Thoracic aorta (tissue), 2 donors: ENCODE results near the gene PAFAH2. TPM values are rescaled to one million over a fixed set of nuclear protein-coding genes. Genes with fewer than 3 reads are reported as not detected.

Source experiments
- ATAC-seq: fragments of 150-250 bp; one replicate; pipeline ENCODE4 v1.8.0; 2017; ENCODE audit warnings: low read depth; ENCODE audit not compliant: insufficient number of reproducible peaks, low FRiP score
- DNase-seq: peaks from one replicate; pipeline ENCODE4 v3.0.0-alpha.2; 2020; ENCODE audit warnings: low spot score
- H3K27ac ChIP-seq, 2 donors: fragments of 200-600 bp; sonication (generic); 1 replicate in 1 of 2; 2 replicates in 1 of 2; pipeline ENCODE4 v1.5.1; 2016; ENCODE audit warnings: mild to moderate bottlenecking in 2 of 2, moderate library complexity in 2 of 2
- H3K27me3 ChIP-seq: fragments of 200-600 bp; sonication (generic); replicated peaks from 2 replicates; pipeline ENCODE4 v1.6.0; 2016; ENCODE audit warnings: mild to moderate bottlenecking; ENCODE audit not compliant: insufficient read depth
- H3K36me3 ChIP-seq: fragments of 200-600 bp; sonication (generic); one replicate; pipeline ENCODE4 v1.5.1; 2016
- H3K4me1 ChIP-seq, 2 donors: fragments of 200-600 bp; sonication (generic); 1 replicate in 1 of 2; 2 replicates in 1 of 2; pipeline versions ENCODE4 v1.5.1 to v1.6.0; 2016; ENCODE audit warnings: low read depth in 2 of 2, mild to moderate bottlenecking in 1 of 2; ENCODE audit not compliant: control insufficient read depth in 1 of 2
- H3K4me3 ChIP-seq: fragments of 200-600 bp; sonication (generic); 2 replicates; pipeline ENCODE4 v1.5.1; 2016; ENCODE audit warnings: mild to moderate bottlenecking
- H3K9me3 ChIP-seq: fragments of 200-600 bp; sonication (generic); 2 replicates; pipeline ENCODE4 v1.5.1; 2016
- CTCF ChIP-seq: fragments of 200-600 bp; sonication (generic); IDR thresholded peaks from one replicate; pipeline ENCODE4 v1.5.1; 2019; ENCODE audit warnings: antibody characterized with exemption
- total RNA-seq, 2 donors: library from RNA; depleted of rRNA; stranded (reverse); fragments of >200 nt; gene quantifications; one replicate each; pipeline versions ENCODE4 v1.1.0 to v1.2.3, GENCODE V29; 2016

Gene PAFAH2
- total RNA-seq, 2 donors from 2014 or later = 3.6 to 6.9 TPM

GRCh38 chr1:25978403-25978802 lies 19.5 kb downstream of the PAFAH2 start:
- no peak for DNase-seq
- TF ChIP-seq CTCF = no peak
- no peaks in the 10 kb centered on the region for H3K4me1 ChIP-seq
- no peak overlapping the region for H3K27ac ChIP-seq
- no peaks in the 10 kb centered on the region for H3K27me3 ChIP-seq
- H3K4me3 ChIP-seq = no peak overlapping the region
- H3K36me3 ChIP-seq = peaks cover 20% of the 10 kb centered on the region
- ATAC-seq = no peak
- H3K9me3 ChIP-seq = no peaks in the 10 kb centered on the region

GRCh38 chr1:25977801-25978200 lies 20.1 kb downstream of the PAFAH2 start:
- no peak for TF ChIP-seq CTCF
- H3K36me3 ChIP-seq = peaks cover 16% of the 10 kb centered on the region
- ATAC-seq = no peak

DNA sequence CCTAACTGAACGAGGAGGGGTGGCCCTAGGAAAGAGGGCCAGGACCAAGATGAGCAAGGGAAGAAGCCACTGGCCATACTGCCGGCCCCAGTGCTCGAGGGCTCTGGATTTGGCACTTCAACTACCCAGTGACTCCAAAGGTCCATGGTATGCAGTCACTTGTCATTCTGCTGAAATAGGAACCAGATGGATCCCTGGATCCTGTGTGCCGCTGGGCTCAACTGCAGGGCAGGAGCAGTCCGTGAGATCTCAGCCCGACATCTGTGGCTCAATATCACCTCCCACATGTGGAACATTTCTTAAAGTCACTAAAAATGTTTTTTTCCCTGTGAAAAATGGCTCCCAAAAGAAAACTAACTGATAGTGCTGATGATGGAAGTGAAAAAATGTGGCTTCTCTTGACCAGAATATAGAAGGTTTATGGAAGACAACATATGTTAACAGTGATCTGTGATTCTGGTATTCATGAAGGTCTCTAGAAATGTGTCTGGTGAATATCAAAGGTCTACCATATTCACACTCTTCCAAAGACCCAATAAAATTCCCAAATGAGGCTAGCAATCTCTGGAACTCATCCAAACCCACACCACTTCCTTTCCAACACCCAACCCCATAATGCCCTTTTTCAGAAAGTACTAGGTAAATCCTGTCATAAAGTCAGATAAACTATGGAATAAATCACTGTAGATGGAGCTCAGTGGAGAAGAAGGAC lies 24.1 kb downstream of the PAFAH2 start:
- no peak for DNase-seq
- H3K4me3 ChIP-seq = no peak overlapping the region
- no peaks in the 10 kb centered on the region for H3K9me3 ChIP-seq
- no peaks in the 10 kb centered on the region for H3K27me3 ChIP-seq
- TF ChIP-seq CTCF = no peak
- peaks cover 12% of the 10 kb centered on the region for H3K36me3 ChIP-seq
- no peaks in the 10 kb centered on the region for H3K4me1 ChIP-seq
- no peak overlapping the region for H3K27ac ChIP-seq
- ATAC-seq = no peak

More at GRCh38 chr1:25977801-25978200, 20.1 kb downstream of the PAFAH2 start:
- Histone ChIP-seq H3K9me3 (no peaks in the 10 kb centered on the region), H3K4me1 (no peaks in the 10 kb centered on the region), H3K27ac (no peak overlapping the region), H3K27me3 (no peaks in the 10 kb centered on the region), H3K4me3 (no peak overlapping the region)
- DNase-seq = no peak

GRCh38 chr1:25971811-25972180 lies 26.1 kb downstream of the PAFAH2 start:
- Histone ChIP-seq H3K36me3 (peaks cover 16% of the 10 kb centered on the region), H3K4me1 (no peaks in the 10 kb centered on the region), H3K27ac (no peak overlapping the region), H3K4me3 (no peak overlapping the region), H3K27me3 (no peaks in the 10 kb centered on the region), H3K9me3 (no peaks in the 10 kb centered on the region)
- no peak for TF ChIP-seq CTCF
- no peak for ATAC-seq
- no peak for DNase-seq

GRCh38 chr1:25971066-25971810 lies 26.6 kb downstream of the PAFAH2 start:
- Histone ChIP-seq H3K27me3 (no peaks in the 10 kb centered on the region), H3K4me3 (no peak overlapping the region), H3K27ac (no peak overlapping the region), H3K9me3 (no peaks in the 10 kb centered on the region), H3K4me1 (no peaks in the 10 kb centered on the region), H3K36me3 (peaks cover 16% of the 10 kb centered on the region)
- no peak for TF ChIP-seq CTCF
- DNase-seq (no peak), ATAC-seq (no peak)
